GM21737 (cell line): ENCODE measurements around the gene CDK13.
"Not testable (repeated sequence)": the region's sequence is repeated elsewhere in the genome, so short reads cannot be mapped to it uniquely, and the experiment has no call there.

Source experiments
- ATAC-seq: cut with Tn5 transposase; IDR thresholded peaks from one replicate; pipeline ENCODE4 v1.9.1; 2021; ENCODE audit warnings: mild to moderate bottlenecking, moderate library complexity; ENCODE audit not compliant: unreplicated experiment

Gene CDK13

GRCh38 chr7:39949971-39950472 is at the start of gene CDK13:
Gene CDK13 (plus strand): TSS chr7:39950256. CDS start chr7:39950642, 386 bp downstream.
- peak; percentile 37 for ATAC-seq

- ATAC-seq, result no peak
Measured at GRCh38 chr7:39904077-39904486, 46.0 kb upstream of the CDK13 start.

- ATAC-seq, result no peak
Measured at GRCh38 chr7:39908141-39908540, 41.9 kb upstream of the CDK13 start.

GRCh38 chr7:39908973-39909372 is 41.1 kb upstream of the CDK13 start:
- ATAC-seq, result no peak

- no peak for ATAC-seq
Measured at GRCh38 chr7:39909526-39909925, 40.5 kb upstream of the CDK13 start.

- no peak for ATAC-seq
Measured at GRCh38 chr7:39910108-39910869, 39.8 kb upstream of the CDK13 start.

GRCh38 chr7:39911167-39911566 is 38.9 kb upstream of the CDK13 start:
- ATAC-seq, result no peak

GRCh38 chr7:39915847-39916246 is 34.2 kb upstream of the CDK13 start:
- ATAC-seq, result not testable (repeated sequence)

- no peak for ATAC-seq
Measured at GRCh38 chr7:39919646-39920045, 30.4 kb upstream of the CDK13 start.

GRCh38 chr7:39921506-39922175 is 28.4 kb upstream of the CDK13 start:
- no peak for ATAC-seq

GRCh38 chr7:39922580-39922979 is 27.5 kb upstream of the CDK13 start:
- ATAC-seq, result no peak

GRCh38 chr7:39923091-39923490 is 27.0 kb upstream of the CDK13 start:
- no peak for ATAC-seq

- no peak for ATAC-seq
Measured at GRCh38 chr7:39924122-39924521, 25.9 kb upstream of the CDK13 start.

GRCh38 chr7:39926111-39926510 is 23.9 kb upstream of the CDK13 start:
- ATAC-seq, result no peak

GRCh38 chr7:39927018-39927417 is 23.0 kb upstream of the CDK13 start:
- no peak for ATAC-seq

- ATAC-seq, result no peak
Measured at GRCh38 chr7:39934132-39934531, 15.9 kb upstream of the CDK13 start.

- ATAC-seq, result no peak
Measured at GRCh38 chr7:39936761-39937160, 13.3 kb upstream of the CDK13 start.

GRCh38 chr7:39937366-39938153 is 12.5 kb upstream of the CDK13 start:
- ATAC-seq, result no peak

- no peak for ATAC-seq
Measured at GRCh38 chr7:39942883-39943282, 7.2 kb upstream of the CDK13 start.

GRCh38 chr7:39946693-39947092 is 3.4 kb upstream of the CDK13 start:
- ATAC-seq, result no peak

GRCh38 chr7:39948375-39948955 is 1.6 kb upstream of the CDK13 start:
- ATAC-seq, result no peak
